Epidermal melanocyte (primary cell): ENCODE data around the gene TPCN2.
A peak's percentile ranks its signal among the peaks of the same experiment; 100 is the strongest.

Experiments used
- DNase-seq: peaks from one replicate; pipeline ENCODE4 v3.0.0; 2011; ENCODE audit warnings: low spot score; ENCODE audit not compliant: insufficient read length

TPCN2 gene

GRCh38 chr11:69037074-69037473 is 11.7 kb upstream of the TPCN2 start:
- DNase-seq = no peak

- no peak for DNase-seq
Observed at GRCh38 chr11:69037544-69037943, 11.2 kb upstream of the TPCN2 start.

GRCh38 chr11:69039501-69039900 is 9.2 kb upstream of the TPCN2 start:
- peak; percentile 9 for DNase-seq

- DNase-seq = no peak
Observed at GRCh38 chr11:69040051-69040450, 8.7 kb upstream of the TPCN2 start.

- peak; percentile 27 for DNase-seq
Observed at GRCh38 chr11:69040581-69041260, 8.0 kb upstream of the TPCN2 start.

GRCh38 chr11:69041516-69041915 is 7.2 kb upstream of the TPCN2 start:
- DNase-seq = no peak

GRCh38 chr11:69044111-69045013 is 4.4 kb upstream of the TPCN2 start:
- peak; percentile 71 for DNase-seq

- DNase-seq = peak; percentile 40
Observed at GRCh38 chr11:69048031-69048693, 570 bp upstream of the TPCN2 start.

GRCh38 chr11:69049490-69049867 is 747 bp downstream of the TPCN2 start:
- no peak for DNase-seq

- DNase-seq = no peak
Observed at GRCh38 chr11:69050592-69051380, 2.1 kb downstream of the TPCN2 start.

- no peak for DNase-seq
Observed at GRCh38 chr11:69051381-69052342, 2.9 kb downstream of the TPCN2 start.

- DNase-seq = peak; percentile 45
Observed at GRCh38 chr11:69052343-69053168, 3.8 kb downstream of the TPCN2 start.

GRCh38 chr11:69053169-69053477 is 4.4 kb downstream of the TPCN2 start:
- no peak for DNase-seq

GRCh38 chr11:69053546-69054396 is 5.0 kb downstream of the TPCN2 start:
- no peak for DNase-seq

GRCh38 chr11:69054397-69055211 is 5.9 kb downstream of the TPCN2 start:
- DNase-seq = peak; percentile 64

- no peak for DNase-seq
Observed at GRCh38 chr11:69055212-69055586, 6.5 kb downstream of the TPCN2 start.

GRCh38 chr11:69055598-69056516 is 7.1 kb downstream of the TPCN2 start:
- DNase-seq = peak; percentile 68
